Measurements from ENCODE around the gene HPSE2. TPM values are rescaled to one million over a fixed set of nuclear protein-coding genes. Genes with fewer than 3 reads are reported as not detected.

Gene HPSE2
- total RNA-seq, 1 donor from 2014 or later: 10.6 TPM

DNA sequence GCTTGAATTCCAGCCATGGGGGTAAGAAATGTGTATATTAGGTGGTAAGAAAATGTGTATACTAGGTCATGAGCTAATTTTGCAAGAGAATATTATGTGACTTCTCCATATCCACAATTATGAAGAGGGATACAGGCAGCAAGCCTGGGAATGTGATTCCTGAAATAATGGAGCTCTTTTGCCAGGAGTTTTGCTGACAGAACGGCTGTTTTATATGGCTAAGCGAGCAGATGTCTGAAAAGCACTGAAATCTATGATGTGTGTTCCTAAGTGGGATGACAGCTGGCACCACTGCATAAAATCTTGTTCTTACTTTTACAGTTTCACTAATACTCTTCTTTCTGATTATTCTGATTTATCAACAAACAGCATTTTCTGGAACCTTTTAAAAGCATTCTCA lies 402.9 kb downstream of the HPSE2 start:
- intact Hi-C loops (cut with DNase I): no loop called here
- Histone ChIP-seq H3K4me3 (no peak overlapping the region), H3K4me1 (no peaks in the 10 kb centered on the region), H3K9me3 (no peaks in the 10 kb centered on the region), H3K36me3 (no peaks in the 10 kb centered on the region), H3K27ac (no peak overlapping the region), H3K27me3 (no peaks in the 10 kb centered on the region)
- DNase-seq (ENCODE audit: extremely low spot score in 2 of 2): no peak
- TF ChIP-seq, protein P1, sequence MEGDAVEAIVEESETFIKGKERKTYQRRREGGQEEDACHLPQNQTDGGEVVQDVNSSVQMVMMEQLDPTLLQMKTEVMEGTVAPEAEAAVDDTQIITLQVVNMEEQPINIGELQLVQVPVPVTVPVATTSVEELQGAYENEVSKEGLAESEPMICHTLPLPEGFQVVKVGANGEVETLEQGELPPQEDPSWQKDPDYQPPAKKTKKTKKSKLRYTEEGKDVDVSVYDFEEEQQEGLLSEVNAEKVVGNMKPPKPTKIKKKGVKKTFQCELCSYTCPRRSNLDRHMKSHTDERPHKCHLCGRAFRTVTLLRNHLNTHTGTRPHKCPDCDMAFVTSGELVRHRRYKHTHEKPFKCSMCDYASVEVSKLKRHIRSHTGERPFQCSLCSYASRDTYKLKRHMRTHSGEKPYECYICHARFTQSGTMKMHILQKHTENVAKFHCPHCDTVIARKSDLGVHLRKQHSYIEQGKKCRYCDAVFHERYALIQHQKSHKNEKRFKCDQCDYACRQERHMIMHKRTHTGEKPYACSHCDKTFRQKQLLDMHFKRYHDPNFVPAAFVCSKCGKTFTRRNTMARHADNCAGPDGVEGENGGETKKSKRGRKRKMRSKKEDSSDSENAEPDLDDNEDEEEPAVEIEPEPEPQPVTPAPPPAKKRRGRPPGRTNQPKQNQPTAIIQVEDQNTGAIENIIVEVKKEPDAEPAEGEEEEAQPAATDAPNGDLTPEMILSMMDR (IDR thresholded peaks at IDR 0.05): no peak
- TF ChIP-seq POLR2A (IDR thresholded peaks at IDR 0.05): no peak
- TF ChIP-seq POLR2AphosphoS5 (IDR thresholded peaks at IDR 0.05; ENCODE audit: insufficient read depth in 1 of 2, low read depth in 1 of 2): no peak

DNA sequence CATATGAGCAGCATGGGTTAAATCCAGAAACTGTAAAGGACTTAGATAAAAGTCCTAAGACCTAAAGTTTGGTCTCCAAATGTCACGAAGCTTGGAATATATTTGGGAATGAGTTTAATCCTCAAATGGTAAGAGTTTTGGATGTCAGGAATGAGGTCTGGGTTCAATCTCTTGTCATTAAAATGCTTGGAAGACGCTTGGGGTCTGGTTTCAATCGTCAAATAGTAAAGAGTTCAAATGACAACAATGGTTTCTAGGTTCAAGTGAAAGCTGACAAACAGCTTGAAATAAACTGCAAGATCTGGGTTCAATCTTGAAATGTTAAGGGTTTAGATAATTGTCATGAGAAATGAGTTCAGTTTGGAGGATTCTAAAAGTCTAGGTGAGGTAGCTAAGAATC lies 403.5 kb downstream of the HPSE2 start:
- no peak for DNase-seq (ENCODE audit: extremely low spot score in 2 of 2)
- Histone ChIP-seq H3K4me3 (no peak overlapping the region), H3K4me1 (no peaks in the 10 kb centered on the region), H3K27me3 (no peaks in the 10 kb centered on the region), H3K27ac (no peak overlapping the region), H3K9me3 (no peaks in the 10 kb centered on the region), H3K36me3 (no peaks in the 10 kb centered on the region)
- intact Hi-C loops (cut with DNase I): no loop called here
- no peak for TF ChIP-seq POLR2AphosphoS5 (IDR thresholded peaks at IDR 0.05; ENCODE audit: insufficient read depth in 1 of 2, low read depth in 1 of 2)
- TF ChIP-seq, protein P1 (IDR thresholded peaks at IDR 0.05): no peak
- no peak for TF ChIP-seq POLR2A (IDR thresholded peaks at IDR 0.05)

DNA sequence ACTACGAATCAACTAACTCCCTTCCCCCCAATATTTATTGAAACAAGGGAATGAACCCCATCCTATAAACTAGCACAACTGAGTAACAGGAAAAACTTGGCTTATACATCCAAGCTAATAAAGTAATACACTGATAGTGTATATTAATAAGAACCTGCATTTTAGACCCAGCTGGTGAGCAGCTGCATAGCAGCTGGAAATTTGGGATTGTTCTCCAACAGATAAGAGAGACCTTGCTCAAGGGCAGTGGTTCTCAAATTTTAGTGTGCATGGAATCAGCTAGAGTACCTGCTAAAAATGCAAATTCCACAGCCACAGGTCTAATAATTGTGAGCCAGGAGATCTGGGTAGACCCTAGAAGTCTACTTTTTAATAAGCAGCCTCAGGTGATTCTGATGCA lies 404.3 kb downstream of the HPSE2 start:
- Histone ChIP-seq H3K27me3 (no peaks in the 10 kb centered on the region), H3K9me3 (no peaks in the 10 kb centered on the region), H3K4me1 (no peaks in the 10 kb centered on the region), H3K4me3 (no peak overlapping the region), H3K36me3 (no peaks in the 10 kb centered on the region), H3K27ac (no peak overlapping the region)
- TF ChIP-seq POLR2AphosphoS5 (IDR thresholded peaks at IDR 0.05; ENCODE audit: insufficient read depth in 1 of 2, low read depth in 1 of 2) (no peak), POLR2A (IDR thresholded peaks at IDR 0.05) (no peak)
- intact Hi-C loops (cut with DNase I): no loop called here
- DNase-seq (ENCODE audit: extremely low spot score in 2 of 2): no peak

GRCh38 chr10:98825741-98826140 lies 409.9 kb downstream of the HPSE2 start:
- DNase-seq (ENCODE audit: extremely low spot score in 2 of 2): no peak
- no peaks in the 10 kb centered on the region for H3K36me3 ChIP-seq
- no peaks in the 10 kb centered on the region for H3K4me1 ChIP-seq
- intact Hi-C loops (cut with DNase I): no loop called here
- no peak overlapping the region for H3K27ac ChIP-seq
- no peaks in the 10 kb centered on the region for H3K27me3 ChIP-seq
- no peak for TF ChIP-seq POLR2AphosphoS5 (IDR thresholded peaks at IDR 0.05; ENCODE audit: insufficient read depth in 1 of 2, low read depth in 1 of 2)
- no peak for TF ChIP-seq POLR2A (IDR thresholded peaks at IDR 0.05)
- no peak overlapping the region for H3K4me3 ChIP-seq
- H3K9me3 ChIP-seq: no peaks in the 10 kb centered on the region

DNA sequence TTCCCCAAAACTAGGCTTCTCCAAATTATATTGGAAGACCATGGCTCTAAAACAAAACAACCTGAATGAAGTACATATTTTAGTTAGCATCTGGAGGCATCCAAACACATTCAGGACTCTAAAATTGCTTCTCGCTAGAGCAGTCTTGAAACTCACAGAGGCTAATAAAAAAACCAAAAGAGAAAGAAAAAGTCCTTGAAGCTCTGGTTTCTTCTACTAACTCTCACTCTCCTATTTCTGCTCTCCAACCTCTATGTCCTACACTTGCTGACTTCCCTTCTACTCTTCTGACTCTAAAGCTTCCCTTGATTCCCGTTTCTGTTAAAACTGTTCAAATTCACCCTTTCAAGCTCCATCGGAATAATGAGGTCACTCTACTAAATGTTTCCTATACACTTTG lies 418.3 kb downstream of the HPSE2 start:
- Histone ChIP-seq H3K4me1 (no peaks in the 10 kb centered on the region), H3K27ac (no peak overlapping the region), H3K4me3 (no peak overlapping the region), H3K36me3 (no peaks in the 10 kb centered on the region), H3K27me3 (no peaks in the 10 kb centered on the region), H3K9me3 (no peaks in the 10 kb centered on the region)
- TF ChIP-seq, protein P1 (IDR thresholded peaks at IDR 0.05): no peak
- no peak for TF ChIP-seq POLR2A (IDR thresholded peaks at IDR 0.05)
- DNase-seq (ENCODE audit: extremely low spot score in 2 of 2): no peak
- intact Hi-C loops (cut with DNase I): no loop called here

DNA sequence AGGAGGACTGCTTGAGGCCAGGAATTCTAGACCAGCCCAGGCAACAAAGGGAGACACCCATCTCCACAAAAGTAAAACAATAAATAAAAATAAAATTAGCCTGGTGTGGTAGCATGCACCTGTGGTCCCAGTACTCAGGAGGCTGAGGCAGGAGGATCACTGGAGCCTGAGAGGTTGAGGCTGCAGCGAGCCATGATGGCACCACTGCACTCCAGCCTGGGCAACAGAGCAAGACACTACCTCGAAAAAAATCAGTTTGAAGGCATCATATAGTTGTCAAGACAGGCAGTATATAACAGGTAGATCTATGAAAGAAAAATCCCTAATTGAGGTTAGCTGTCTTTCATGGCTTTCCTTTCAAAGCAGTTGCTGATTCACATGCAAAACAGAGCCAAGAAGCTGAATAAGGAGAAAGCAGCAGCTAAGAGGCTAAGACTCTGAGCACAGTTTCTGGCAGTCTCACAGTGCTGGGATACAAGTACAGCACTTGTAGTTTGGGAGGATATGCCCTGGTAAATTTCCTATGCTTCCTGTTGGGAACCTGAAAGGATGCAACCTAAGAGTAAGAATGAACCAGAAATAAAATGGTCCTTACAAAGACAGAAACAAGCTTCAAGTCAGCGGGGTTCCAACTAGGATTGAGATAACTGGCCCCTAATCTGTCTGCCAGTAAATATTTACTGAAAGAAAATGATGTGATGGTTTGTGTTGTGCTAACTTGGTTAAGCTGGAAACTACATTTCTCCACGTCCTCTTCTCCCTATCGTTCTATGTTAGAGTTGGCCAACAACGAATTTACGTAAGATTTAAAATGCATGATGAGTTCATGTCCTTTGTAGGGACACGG lies 420.4 kb downstream of the HPSE2 start:
- Histone ChIP-seq H3K27me3 (no peaks in the 10 kb centered on the region), H3K36me3 (no peaks in the 10 kb centered on the region), H3K4me3 (no peak overlapping the region), H3K9me3 (no peaks in the 10 kb centered on the region), H3K27ac (no peak overlapping the region), H3K4me1 (no peaks in the 10 kb centered on the region)
- no peak for DNase-seq (ENCODE audit: extremely low spot score in 2 of 2)
- TF ChIP-seq, protein P1 (IDR thresholded peaks at IDR 0.05): no peak
- no peak for TF ChIP-seq POLR2A (IDR thresholded peaks at IDR 0.05)
- TF ChIP-seq POLR2AphosphoS5 (IDR thresholded peaks at IDR 0.05; ENCODE audit: insufficient read depth in 1 of 2, low read depth in 1 of 2): no peak
- intact Hi-C loops (cut with DNase I): no loop called here

Measured in vagina (tissue), 2 donors.